Natural killer cell (primary cell): ENCODE results near the gene ZDHHC1. TPM values are rescaled to one million over a fixed set of nuclear protein-coding genes. Genes with fewer than 3 reads are reported as not detected.

Experiments
- ATAC-seq, 3 donors: fragments of 150-1000 bp in 2 of 3; fragments of 200-7000 bp in 1 of 3; cut with Tn5 transposase; 1 replicate in 1 of 3; 2 replicates in 2 of 3; pipeline ENCODE4 v1.10.0; 2021; ENCODE audit warnings: mild to moderate bottlenecking in 2 of 3, moderate library complexity in 2 of 3
- DNase-seq, 2 donors: peaks; one replicate each; pipeline versions ENCODE4 v3.0.0 to v3.0.0-alpha.2; 2013 to 2021; ENCODE audit warnings: mixed read lengths in 1 of 2
- H3K27ac ChIP-seq: one replicate; pipeline ENCODE4 v1.5.1; 2013; ENCODE audit warnings: mild to moderate bottlenecking, low read length
- H3K27me3 ChIP-seq: one replicate; pipeline ENCODE4 v1.6.1; 2013; ENCODE audit warnings: low read length; ENCODE audit not compliant: control insufficient read depth, insufficient read depth
- H3K36me3 ChIP-seq: one replicate; pipeline ENCODE4 v1.6.1; 2013; ENCODE audit warnings: low read length; ENCODE audit not compliant: control insufficient read depth, insufficient read depth
- H3K4me1 ChIP-seq: one replicate; pipeline ENCODE4 v1.6.1; 2013; ENCODE audit warnings: low read length; ENCODE audit not compliant: control insufficient read depth, insufficient read depth
- H3K4me3 ChIP-seq: one replicate; pipeline ENCODE4 v1.5.1; 2013; ENCODE audit warnings: low read length
- H3K9me3 ChIP-seq: one replicate; pipeline ENCODE4 v1.6.1; 2013; ENCODE audit warnings: low read length; ENCODE audit not compliant: control insufficient read depth, insufficient read depth
- H3K27ac Mint-ChIP-seq, 2 donors: one replicate each; pipeline ENCODE4 v1.8.0; 2022; ENCODE audit warnings: mild to moderate bottlenecking in 2 of 2, mixed read lengths in 2 of 2, moderate library complexity in 1 of 2
- H3K27me3 Mint-ChIP-seq, 2 donors: one replicate each; pipeline ENCODE4 v1.8.0; 2022; ENCODE audit warnings: low read depth in 2 of 2, mixed read lengths in 2 of 2
- H3K36me3 Mint-ChIP-seq: one replicate; pipeline ENCODE4 v1.8.0; 2022; ENCODE audit warnings: mixed read lengths
- H3K4me1 Mint-ChIP-seq, 2 donors: one replicate each; pipeline ENCODE4 v1.8.0; 2022; ENCODE audit warnings: mixed read lengths in 2 of 2
- H3K4me3 Mint-ChIP-seq: one replicate; pipeline ENCODE4 v1.8.0; 2022; ENCODE audit warnings: mild to moderate bottlenecking, moderate library complexity, mixed read lengths
- H3K9me3 Mint-ChIP-seq, 2 donors: one replicate each; pipeline ENCODE4 v1.8.0; 2022; ENCODE audit warnings: mixed read lengths in 2 of 2
- WGBS: methylation state at CpG from one replicate; pipeline ENCODE4 v1.1.7; 2013; ENCODE audit warnings: missing lambda C conversion rate; ENCODE audit not compliant: insufficient coverage; 5-methylcytosine and 5-hydroxymethylcytosine counted together
- intact Hi-C: fragments of 100-400 bp; cut with micrococcal nuclease; formaldehyde crosslinking; loops from one replicate; pipeline ENCODE4 v1.14.2; 2022
- total RNA-seq, 4 donors: library from RNA; stranded (reverse); fragments of 120-200 nt in 1 of 4; gene quantifications; one replicate each; pipeline versions ENCODE4 v1.2.3 to v1.2.4, GENCODE V29; 2013 to 2022
- TF ChIP-seq, protein P1 (sequence below): fragments of 200-600 bp; IDR thresholded peaks from one replicate; pipeline ENCODE4 v1.8.0; 2022; ENCODE audit warnings: antibody characterized with exemption

The ZDHHC1 gene
- total RNA-seq, 3 donors from 2014 or later (not counting 1 experiment from before 2014, with no cell fraction given) = 0.88 to 2.5 (median 1.8) TPM

DNA sequence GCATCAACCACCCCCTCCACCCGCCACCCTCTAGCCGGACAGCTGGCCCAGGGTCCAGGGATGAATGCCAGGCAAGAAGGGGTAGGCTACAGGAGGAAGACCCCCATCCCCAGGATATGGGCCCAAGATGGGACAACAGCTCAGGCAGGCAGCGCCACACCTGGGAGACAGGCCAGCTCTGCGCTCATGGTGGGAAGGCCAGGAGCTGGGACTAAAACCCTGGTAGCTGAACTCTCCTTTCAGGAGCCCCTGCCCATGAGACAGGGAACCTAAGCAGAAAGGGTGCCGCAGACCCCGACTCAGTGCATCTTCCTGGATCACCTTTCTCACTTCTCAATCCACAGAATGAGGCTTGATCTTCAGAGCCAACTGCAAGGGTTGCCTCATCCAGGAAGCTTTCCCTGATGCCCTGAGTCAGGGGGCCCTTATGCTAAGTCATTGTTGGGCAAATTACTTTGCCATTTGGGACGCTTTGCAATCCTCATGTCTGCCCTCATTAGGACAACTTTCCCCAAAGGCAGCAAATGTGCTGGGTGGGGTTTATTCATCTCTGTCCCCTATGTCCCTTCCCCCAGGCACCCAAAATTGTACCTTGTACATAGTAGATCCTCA, 9.0 kb downstream of the ZDHHC1 start:
- H3K4me1 ChIP-seq = no peaks in the 10 kb centered on the region
- TF ChIP-seq, protein P1, sequence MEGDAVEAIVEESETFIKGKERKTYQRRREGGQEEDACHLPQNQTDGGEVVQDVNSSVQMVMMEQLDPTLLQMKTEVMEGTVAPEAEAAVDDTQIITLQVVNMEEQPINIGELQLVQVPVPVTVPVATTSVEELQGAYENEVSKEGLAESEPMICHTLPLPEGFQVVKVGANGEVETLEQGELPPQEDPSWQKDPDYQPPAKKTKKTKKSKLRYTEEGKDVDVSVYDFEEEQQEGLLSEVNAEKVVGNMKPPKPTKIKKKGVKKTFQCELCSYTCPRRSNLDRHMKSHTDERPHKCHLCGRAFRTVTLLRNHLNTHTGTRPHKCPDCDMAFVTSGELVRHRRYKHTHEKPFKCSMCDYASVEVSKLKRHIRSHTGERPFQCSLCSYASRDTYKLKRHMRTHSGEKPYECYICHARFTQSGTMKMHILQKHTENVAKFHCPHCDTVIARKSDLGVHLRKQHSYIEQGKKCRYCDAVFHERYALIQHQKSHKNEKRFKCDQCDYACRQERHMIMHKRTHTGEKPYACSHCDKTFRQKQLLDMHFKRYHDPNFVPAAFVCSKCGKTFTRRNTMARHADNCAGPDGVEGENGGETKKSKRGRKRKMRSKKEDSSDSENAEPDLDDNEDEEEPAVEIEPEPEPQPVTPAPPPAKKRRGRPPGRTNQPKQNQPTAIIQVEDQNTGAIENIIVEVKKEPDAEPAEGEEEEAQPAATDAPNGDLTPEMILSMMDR = no peak
- H3K4me3 ChIP-seq = no peak overlapping the region
- Mint-ChIP-seq H3K4me3 (no peak overlapping the region), H3K27me3 (peaks cover 0 to 2% of the 10 kb centered on the region in 2 donors), H3K9me3 (no peaks in the 10 kb centered on the region), H3K36me3 (no peaks in the 10 kb centered on the region), H3K4me1 (peaks cover 0 to 4% of the 10 kb centered on the region in 2 donors), H3K27ac (no peak overlapping the region)
- H3K27me3 ChIP-seq = no peaks in the 10 kb centered on the region
- DNase-seq (no peak), ATAC-seq (no peak)
- no peak overlapping the region for H3K27ac ChIP-seq
- no peaks in the 10 kb centered on the region for H3K9me3 ChIP-seq
- 94% methylated on average over 7 of the region's 7 CpGs for WGBS
- H3K36me3 ChIP-seq = no peaks in the 10 kb centered on the region
- intact Hi-C loops = no loop called here

DNA sequence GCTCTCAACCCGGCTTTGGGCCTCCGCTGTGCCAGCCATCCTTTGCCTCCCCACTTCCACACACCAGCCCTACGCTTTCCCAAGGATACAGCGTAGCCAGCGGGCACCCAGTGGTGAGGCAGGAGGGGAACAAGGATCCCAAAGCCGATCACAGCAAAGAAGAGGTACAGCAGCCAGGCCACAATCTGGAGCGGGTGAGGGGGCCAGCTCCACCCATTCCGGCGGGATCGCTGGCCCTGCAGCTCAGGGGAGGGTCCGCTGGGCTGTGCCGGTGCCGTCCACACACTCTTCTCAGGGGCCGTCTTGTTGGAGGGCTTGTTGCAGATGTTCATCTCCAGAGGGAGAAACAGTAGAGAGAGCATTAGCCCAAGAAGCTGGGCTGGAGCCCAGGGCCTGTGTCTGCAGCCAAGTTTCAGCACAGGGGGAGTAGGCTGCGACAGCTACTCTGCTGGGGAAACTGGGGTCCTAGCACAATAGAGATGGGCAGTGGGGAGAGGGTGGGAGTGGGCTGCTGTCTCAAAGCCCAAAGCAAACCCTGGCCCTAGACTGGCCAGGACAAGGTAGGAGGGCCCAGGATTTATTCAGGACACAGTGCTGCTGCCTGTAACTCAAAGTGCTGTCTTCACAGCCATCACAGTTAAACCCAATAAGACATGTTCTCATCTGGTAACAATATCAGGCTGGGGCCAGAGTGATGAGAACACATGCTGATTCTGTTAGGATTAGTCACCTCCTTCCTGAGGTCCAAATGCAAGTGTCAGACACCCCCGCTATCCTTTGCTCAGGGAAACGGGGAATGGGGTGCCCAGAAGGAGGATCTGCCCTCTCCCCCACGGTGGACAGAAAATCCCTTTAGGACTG, 9.9 kb downstream of the ZDHHC1 start:
- WGBS = 90% methylated on average over 18 of the region's 18 CpGs
- TF ChIP-seq, protein P1 = no peak
- H3K9me3 ChIP-seq = no peaks in the 10 kb centered on the region

DNA sequence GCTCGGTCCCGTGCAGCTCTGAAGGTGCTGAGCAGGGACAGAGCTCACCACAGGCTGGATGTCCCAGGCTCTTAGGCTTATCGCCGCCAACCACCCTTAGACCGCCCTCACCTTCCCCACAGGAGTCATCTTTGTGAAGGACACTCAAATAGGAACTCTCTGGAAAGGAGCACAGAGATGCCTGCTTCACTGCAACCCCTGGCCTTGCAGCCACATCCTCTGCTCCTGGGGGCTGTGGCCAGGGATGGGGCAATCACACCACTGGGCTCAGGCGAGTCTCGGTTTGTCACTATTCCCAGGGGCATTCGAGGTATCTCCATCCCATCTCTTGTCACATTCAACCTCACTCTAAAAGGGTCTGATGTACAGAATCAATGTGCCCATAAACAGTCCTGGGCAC, 10.9 kb downstream of the ZDHHC1 start:
- DNase-seq (no peak), ATAC-seq (no peak)
- TF ChIP-seq, protein P1 = no peak
- Histone ChIP-seq H3K27me3 (no peaks in the 10 kb centered on the region), H3K27ac (no peak overlapping the region), H3K4me1 (no peaks in the 10 kb centered on the region), H3K36me3 (no peaks in the 10 kb centered on the region), H3K9me3 (no peaks in the 10 kb centered on the region), H3K4me3 (no peak overlapping the region)
- H3K36me3 Mint-ChIP-seq = no peaks in the 10 kb centered on the region
- H3K9me3 Mint-ChIP-seq = no peaks in the 10 kb centered on the region
- intact Hi-C loops = no loop called here
- H3K4me3 Mint-ChIP-seq = no peak overlapping the region
- peaks cover 0 to 5% of the 10 kb centered on the region in 2 donors for H3K27me3 Mint-ChIP-seq
- H3K4me1 Mint-ChIP-seq = peaks cover 0 to 4% of the 10 kb centered on the region in 2 donors
- no peak overlapping the region for H3K27ac Mint-ChIP-seq
- WGBS = 90% methylated on average over 8 of the region's 8 CpGs

More for the DNA sequence above, 9.9 kb downstream of the ZDHHC1 start:
- Mint-ChIP-seq H3K27ac (no peak overlapping the region), H3K27me3 (peaks cover 0 to 5% of the 10 kb centered on the region in 2 donors), H3K36me3 (no peaks in the 10 kb centered on the region), H3K4me3 (no peak overlapping the region), H3K9me3 (no peaks in the 10 kb centered on the region), H3K4me1 (peaks cover 0 to 4% of the 10 kb centered on the region in 2 donors)
- no peak overlapping the region for H3K4me3 ChIP-seq
- no peaks in the 10 kb centered on the region for H3K4me1 ChIP-seq
- ATAC-seq (no peak), DNase-seq (no peak)
- intact Hi-C loops = no loop called here
- no peaks in the 10 kb centered on the region for H3K27me3 ChIP-seq
- H3K36me3 ChIP-seq = no peaks in the 10 kb centered on the region
- no peak overlapping the region for H3K27ac ChIP-seq
